AG04450 (cell line): ENCODE data around the gene TLDC2. TPM values are rescaled to one million over a fixed set of nuclear protein-coding genes. Genes with fewer than 3 reads are reported as not detected.
"Not testable (repeated sequence)": the region's sequence is repeated elsewhere in the genome, so short reads cannot be mapped to it uniquely, and the experiment has no call there.

Experiments used
- CTCF ChIA-PET: fragments of 300-600, 350-600 bp; formaldehyde crosslinking; extraction: SDS; loops from one replicate; lab custom pipeline; 2022; ENCODE audit warnings: antibody characterized with exemption, inconsistent platforms; lab: Charles Lee
- POLR2A ChIA-PET: fragments of 350-600 bp; formaldehyde crosslinking; extraction: SDS; loops from one replicate; lab custom pipeline; 2021; ENCODE audit warnings: antibody characterized with exemption, inconsistent platforms; lab: Yijun Ruan, JAX
- DNase-seq: peaks from one replicate; pipeline ENCODE4 v3.0.0-alpha.2; 2011; ENCODE audit warnings: low read depth, low spot score
- H3K27ac ChIP-seq: one replicate; pipeline ENCODE4 v1.5.1; 2012; ENCODE audit warnings: low read depth, low read length, control low read depth
- H3K27me3 ChIP-seq: one replicate; pipeline ENCODE4 v1.6.0; 2012; ENCODE audit warnings: low read length; ENCODE audit not compliant: control insufficient read depth, insufficient read depth
- H3K4me3 ChIP-seq: 2 replicates; pipeline ENCODE4 v1.5.1; 2011; ENCODE audit warnings: mild to moderate bottlenecking, low read depth, low read length, control low read depth
- H3K9me3 ChIP-seq: 2 replicates; pipeline ENCODE4 v1.5.1; 2012; ENCODE audit warnings: low read length; ENCODE audit not compliant: control insufficient read depth, insufficient read depth
- CTCF ChIP-seq: IDR thresholded peaks from 2 replicates; pipeline ENCODE4 v1.5.1; 2011; ENCODE audit warnings: low read depth, low read length, control low read depth, inconsistent platforms
- polyA plus RNA-seq: library from polyadenylated mRNA; depleted of rRNA; stranded (reverse); fragments of >200 nt; gene quantifications from 2 replicates; pipeline ENCODE4 v1.2.3, GENCODE V29; 2011

TLDC2 gene
- polyA plus RNA-seq, 1 experiment: 0.57 TPM

- Histone ChIP-seq H3K27ac (no peak overlapping the region), H3K9me3 (no peaks in the 10 kb centered on the region), H3K4me3 (no peak overlapping the region), H3K27me3 (no peaks in the 10 kb centered on the region)
- DNase-seq: no peak
- ChIA-PET CTCF (no interaction called here), POLR2A (no interaction called here)
- no peak for TF ChIP-seq CTCF
Measured at GRCh38 chr20:36893801-36894200, 17.9 kb downstream of the TLDC2 start.

GRCh38 chr20:36895036-36895435 is 19.1 kb downstream of the TLDC2 start:
- Histone ChIP-seq H3K9me3 (no peaks in the 10 kb centered on the region), H3K27ac (no peak overlapping the region), H3K27me3 (no peaks in the 10 kb centered on the region), H3K4me3 (no peak overlapping the region)
- POLR2A ChIA-PET: no interaction called here
- no peak for DNase-seq
- CTCF ChIA-PET: interaction anchor here (0.7 kb wide), 1 partner anchor 8 kb away, joined by 3 read pairs; no protein-coding TSS in a partner anchor
- no peak for TF ChIP-seq CTCF

- CTCF ChIA-PET: interaction anchor here (1.9 kb wide), 1 partner anchor 15 kb away, joined by 11 read pairs; no protein-coding TSS in a partner anchor
- no peak for TF ChIP-seq CTCF
- no peak overlapping the region for H3K27ac ChIP-seq
- H3K4me3 ChIP-seq: no peak overlapping the region
- H3K9me3 ChIP-seq: no peaks in the 10 kb centered on the region
- DNase-seq: no peak
- POLR2A ChIA-PET: no interaction called here
- H3K27me3 ChIP-seq: no peaks in the 10 kb centered on the region
Measured at GRCh38 chr20:36904690-36905089, 28.8 kb downstream of the TLDC2 start.

GRCh38 chr20:36905566-36905965 is 29.6 kb downstream of the TLDC2 start:
- DNase-seq, H3K27me3 ChIP-seq, H3K27ac ChIP-seq, H3K9me3 ChIP-seq, POLR2A ChIA-PET, H3K4me3 ChIP-seq: not testable (repeated sequence)
- CTCF ChIA-PET: interaction anchor here (1.9 kb wide), 1 partner anchor 14 kb away, joined by 11 read pairs; no protein-coding TSS in a partner anchor

- H3K9me3 ChIP-seq, H3K4me3 ChIP-seq, H3K27ac ChIP-seq, H3K27me3 ChIP-seq, POLR2A ChIA-PET, DNase-seq: not testable (repeated sequence)
- CTCF ChIA-PET: interaction anchor here (1.9 kb wide), 1 partner anchor 13 kb away, joined by 11 read pairs; no protein-coding TSS in a partner anchor
Measured at GRCh38 chr20:36906086-36906485, 30.1 kb downstream of the TLDC2 start.

- POLR2A ChIA-PET: no interaction called here
- TF ChIP-seq CTCF: no peak
Measured at GRCh38 chr20:36908603-36909002, 32.7 kb downstream of the TLDC2 start.

More at GRCh38 chr20:36908603-36909002, 32.7 kb downstream of the TLDC2 start:
- H3K4me3 ChIP-seq: no peak overlapping the region
- CTCF ChIA-PET: interaction anchor here (0.8 to 4.4 kb wide), 2 partner anchors 11 to 17 kb away, joined by 3 to 19 read pairs; no protein-coding TSS in a partner anchor
- no peaks in the 10 kb centered on the region for H3K27me3 ChIP-seq
- no peak for DNase-seq
- no peak overlapping the region for H3K27ac ChIP-seq
- no peaks in the 10 kb centered on the region for H3K9me3 ChIP-seq
